ENCODE results near the gene LRCOL1.

LRCOL1 gene

GRCh38 chr12:132629330-132629729 lies 18.9 kb upstream of the LRCOL1 start:
- Histone ChIP-seq H3K79me2 (ENCODE audit: insufficient read depth, low read length) (no peaks in the 10 kb centered on the region), H3K9ac (ENCODE audit: low read depth, low read length) (no peak overlapping the region), H3K4me2 (ENCODE audit: insufficient read depth, low read length) (no peak overlapping the region), H3K36me3 (ENCODE audit: insufficient read depth, low read length) (peaks cover 94% of the 10 kb centered on the region), H2AFZ (ENCODE audit: low read depth, low read length) (no peak overlapping the region), H3K4me3 (ENCODE audit: low read depth in 1 of 2, low read length in 2 of 2) (no peak overlapping the region), H4K20me1 (ENCODE audit: insufficient read depth, low read length) (peaks cover 22% of the 10 kb centered on the region), H3K27me3 (ENCODE audit: insufficient read depth, low read length, poor library complexity) (no peaks in the 10 kb centered on the region), H3K27ac (ENCODE audit: low read length) (no peak overlapping the region), H3K9me3 (ENCODE audit: insufficient read depth, low read length, severe bottlenecking) (no peaks in the 10 kb centered on the region), H3K4me1 (ENCODE audit: insufficient read depth, low read length) (no peaks in the 10 kb centered on the region)
- no peak for ATAC-seq (ENCODE audit: insufficient read depth, low read depth)
- TF ChIP-seq CTCF (IDR thresholded peaks at IDR 0.05; ENCODE audit: borderline replicate concordance, extremely low read depth, low read length, poor library complexity, severe bottlenecking) (no peak), EZH2 (IDR thresholded peaks at IDR 0.05; ENCODE audit: borderline replicate concordance, low read depth, low read length, severe bottlenecking) (no peak)
- no peak for DNase-seq

- H4K20me1 ChIP-seq (ENCODE audit: insufficient read depth, low read length): peaks cover 20% of the 10 kb centered on the region
- peaks cover 75% of the 10 kb centered on the region for H3K36me3 ChIP-seq (ENCODE audit: insufficient read depth, low read length)
- no peaks in the 10 kb centered on the region for H3K79me2 ChIP-seq (ENCODE audit: insufficient read depth, low read length)
- H3K9me3 ChIP-seq (ENCODE audit: insufficient read depth, low read length, severe bottlenecking): no peaks in the 10 kb centered on the region
- DNase-seq: no peak
- no peak overlapping the region for H3K4me2 ChIP-seq (ENCODE audit: insufficient read depth, low read length)
- no peak overlapping the region for H3K27ac ChIP-seq (ENCODE audit: low read length)
- TF ChIP-seq EZH2 (IDR thresholded peaks at IDR 0.05; ENCODE audit: borderline replicate concordance, low read depth, low read length, severe bottlenecking): no peak
- no peak for TF ChIP-seq CTCF (IDR thresholded peaks at IDR 0.05; ENCODE audit: borderline replicate concordance, extremely low read depth, low read length, poor library complexity, severe bottlenecking)
- no peak overlapping the region for H2AFZ ChIP-seq (ENCODE audit: low read depth, low read length)
- no peaks in the 10 kb centered on the region for H3K27me3 ChIP-seq (ENCODE audit: insufficient read depth, low read length, poor library complexity)
- H3K9ac ChIP-seq (ENCODE audit: low read depth, low read length): no peak overlapping the region
- no peak for ATAC-seq (ENCODE audit: insufficient read depth, low read depth)
- no peak overlapping the region for H3K4me3 ChIP-seq (ENCODE audit: low read depth in 1 of 2, low read length in 2 of 2)
- H3K4me1 ChIP-seq (ENCODE audit: insufficient read depth, low read length): no peaks in the 10 kb centered on the region
These were observed 15.5 kb upstream of the LRCOL1 start for GRCh38 chr12:132625731-132626430.

GRCh38 chr12:132624910-132625630 lies 14.7 kb upstream of the LRCOL1 start:
- ATAC-seq (ENCODE audit: insufficient read depth, low read depth) (no peak), DNase-seq (no peak)
- Histone ChIP-seq H3K27ac (ENCODE audit: low read length) (no peak overlapping the region), H2AFZ (ENCODE audit: low read depth, low read length) (no peak overlapping the region), H3K36me3 (ENCODE audit: insufficient read depth, low read length) (peaks cover 67% of the 10 kb centered on the region), H3K4me2 (ENCODE audit: insufficient read depth, low read length) (no peak overlapping the region), H3K9me3 (ENCODE audit: insufficient read depth, low read length, severe bottlenecking) (no peaks in the 10 kb centered on the region), H3K4me1 (ENCODE audit: insufficient read depth, low read length) (no peaks in the 10 kb centered on the region), H4K20me1 (ENCODE audit: insufficient read depth, low read length) (peaks cover 15% of the 10 kb centered on the region), H3K27me3 (ENCODE audit: insufficient read depth, low read length, poor library complexity) (no peaks in the 10 kb centered on the region), H3K79me2 (ENCODE audit: insufficient read depth, low read length) (no peaks in the 10 kb centered on the region), H3K4me3 (ENCODE audit: low read depth in 1 of 2, low read length in 2 of 2) (no peak overlapping the region), H3K9ac (ENCODE audit: low read depth, low read length) (no peak overlapping the region)
- TF ChIP-seq EZH2 (IDR thresholded peaks at IDR 0.05; ENCODE audit: borderline replicate concordance, low read depth, low read length, severe bottlenecking): no peak
- TF ChIP-seq CTCF (IDR thresholded peaks at IDR 0.05; ENCODE audit: borderline replicate concordance, extremely low read depth, low read length, poor library complexity, severe bottlenecking): no peak

Data from DND-41 (cell line).